HepG2 (cell line): ENCODE results near the gene NKD1. TPM values are rescaled to one million over a fixed set of nuclear protein-coding genes. Genes with fewer than 3 reads are reported as not detected.

Source experiments
- ATAC-seq: fragments of 200-7000 bp; cut with Tn5 transposase; 3 replicates; pipeline ENCODE4 v1.9.1; 2020; ENCODE audit warnings: mild to moderate bottlenecking, moderate library complexity
- BruUV-seq: library from RNA; stranded (reverse); fragments of 400-500 nt; replicated peaks from 2 replicates; lab custom pipeline; 2021; lab: Mats Ljungman, UMichigan
- CTCF ChIA-PET: fragments of 300-600 bp; formaldehyde crosslinking; extraction: SDS; loops from one replicate; lab custom pipeline; 2021; ENCODE audit warnings: low total read pairs, inconsistent platforms, low intra/inter-chr PET ratio; lab: Yijun Ruan, JAX
- POLR2A ChIA-PET: fragments of 350-600 bp; sonication (Branson Sonifier 250); formaldehyde crosslinking; loops from one replicate; lab custom pipeline; 2020; ENCODE audit warnings: antibody characterized with exemption, inconsistent platforms; lab: Yijun Ruan, JAX
- DNase-seq: peaks from one replicate; pipeline ENCODE4 v3.0.0-alpha.2; 2015; ENCODE audit warnings: low spot score
- FAIRE-seq: peaks from 3 replicates; lab custom pipeline; 2011; peaks lifted over from hg19 to GRCh38; lab: Jason Lieb, UNC
- H2AFZ ChIP-seq: one replicate; pipeline ENCODE4 v1.6.1; 2011; ENCODE audit warnings: low read length, inconsistent platforms
- H3K27ac ChIP-seq: fragments of 300-600 bp; 3 replicates; pipeline ENCODE4 v1.8.0; 2011; ENCODE audit warnings: mixed run types, mild to moderate bottlenecking, mixed read lengths, low read length, inconsistent platforms; ENCODE audit not compliant: insufficient read depth; ENCODE audit errors: extremely low read length
- H3K27me3 ChIP-seq, 2 experiments: fragments of 200-600 bp in 1 of 2; 2 replicates in 1 of 2; 3 replicates in 1 of 2; pipeline versions ENCODE4 v1.6.0 to v1.8.0; 2011; ENCODE audit warnings: low read length in 2 of 2, mild to moderate bottlenecking in 2 of 2, moderate library complexity in 2 of 2, inconsistent platforms in 1 of 2; ENCODE audit not compliant: insufficient read depth in 2 of 2, control insufficient read depth in 1 of 2
- H3K36me3 ChIP-seq, 2 experiments: fragments of 200-600 bp in 1 of 2; replicated peaks in 1 of 2; 2 replicates in 1 of 2; 3 replicates in 1 of 2; pipeline versions ENCODE4 v1.5.1 to v1.8.0; 2011; ENCODE audit warnings: low read length in 2 of 2, inconsistent platforms in 1 of 2; ENCODE audit not compliant: insufficient read depth in 2 of 2, control insufficient read depth in 1 of 2
- H3K4me1 ChIP-seq: 2 replicates; pipeline ENCODE4 v1.5.1; 2012; ENCODE audit warnings: low read length, inconsistent platforms; ENCODE audit not compliant: insufficient read depth
- H3K4me2 ChIP-seq: 2 replicates; pipeline ENCODE4 v1.6.0; 2011; ENCODE audit warnings: low read depth, low read length, inconsistent platforms
- H3K4me3 ChIP-seq, 3 experiments: fragments of 200-600 bp in 1 of 3; sonication (generic), shearing (Covaris generic) in 1 of 3; replicated peaks in 1 of 3; 2 replicates each; pipeline ENCODE4 v1.5.1; 2011 to 2016; ENCODE audit warnings: low read length in 3 of 3, inconsistent platforms in 2 of 3, low read depth in 2 of 3, mild to moderate bottlenecking in 2 of 3, control low read depth in 1 of 3, mixed read lengths in 1 of 3; ENCODE audit not compliant: insufficient read depth in 1 of 3
- H3K79me2 ChIP-seq: one replicate; pipeline ENCODE4 v1.6.1; 2011; ENCODE audit warnings: low read length, inconsistent platforms; ENCODE audit not compliant: insufficient read depth
- H3K9ac ChIP-seq: 2 replicates; pipeline ENCODE4 v1.6.0; 2011; ENCODE audit warnings: mild to moderate bottlenecking, low read depth, low read length, inconsistent platforms; ENCODE audit not compliant: insufficient read depth
- H3K9me3 ChIP-seq: 2 replicates; pipeline ENCODE4 v1.5.1; 2012; ENCODE audit warnings: mild to moderate bottlenecking, low read length
- H4K20me1 ChIP-seq: 2 replicates; pipeline ENCODE4 v1.6.0; 2011; ENCODE audit warnings: inconsistent platforms, mild to moderate bottlenecking, low read length, moderate library complexity; ENCODE audit not compliant: insufficient read depth
- DNMT1 ChIP-seq: sonication (generic); formaldehyde crosslinking; IDR thresholded peaks from 2 replicates; pipeline ENCODE4 v1.5.1; 2020; ENCODE audit warnings: mild to moderate bottlenecking, missing genetic modification reagents
- ERF ChIP-seq: IDR thresholded peaks from 2 replicates; pipeline ENCODE4 v1.6.1; 2018; ENCODE audit warnings: missing biosample characterization, missing genetic modification reagents
- KDM3A ChIP-seq: IDR thresholded peaks from 2 replicates; pipeline ENCODE4 v1.6.1; 2018; ENCODE audit warnings: low read depth, missing compliant biosample characterization
- MAFF ChIP-seq: IDR thresholded peaks from 2 replicates; pipeline ENCODE4 v1.6.1; 2011; ENCODE audit warnings: low read depth, low read length, improper control_type of control experiment
- MED13 ChIP-seq: sonication (generic); formaldehyde crosslinking; IDR thresholded peaks from 2 replicates; pipeline ENCODE4 v1.5.0; 2020; ENCODE audit warnings: missing genetic modification reagents
- MYNN ChIP-seq: sonication (generic); formaldehyde crosslinking; IDR thresholded peaks from 2 replicates; pipeline ENCODE4 v1.4.0; 2020; ENCODE audit warnings: mild to moderate bottlenecking, low read depth, missing genetic modification reagents
- NFIC ChIP-seq: IDR thresholded peaks from 2 replicates; pipeline ENCODE4 v1.6.1; 2012; ENCODE audit warnings: mild to moderate bottlenecking, low read length, inconsistent platforms
- PCBP2 ChIP-seq: fragments of 200-400 bp; formaldehyde crosslinking; optimal IDR thresholded peaks from 2 replicates; pipeline ENCODE3; 2018; ENCODE audit warnings: low read length, low read depth; ENCODE audit not compliant: poor library complexity, severe bottlenecking
- POLR2G ChIP-seq: fragments of 200-400 bp; formaldehyde crosslinking; IDR thresholded peaks from 2 replicates; pipeline ENCODE4 v1.6.1; 2018; ENCODE audit warnings: mild to moderate bottlenecking, low read depth, low read length, moderate library complexity
- RBM22 ChIP-seq: fragments of 200-400 bp; formaldehyde crosslinking; optimal IDR thresholded peaks from 2 replicates; pipeline ENCODE3; 2017; ENCODE audit warnings: mild to moderate bottlenecking, low read length, moderate library complexity
- REL ChIP-seq: sonication (generic); formaldehyde crosslinking; conservative IDR thresholded peaks from 2 replicates; pipeline ENCODE4 v1.8.0; 2022; ENCODE audit warnings: mild to moderate bottlenecking, missing genetic modification reagents, moderate library complexity
- RXRA ChIP-seq: sonication (generic); formaldehyde crosslinking; IDR thresholded peaks from 2 replicates; pipeline ENCODE4 v1.5.1; 2020; ENCODE audit warnings: missing genetic modification reagents
- ZNF160 ChIP-seq: sonication (generic); formaldehyde crosslinking; IDR thresholded peaks from 2 replicates; pipeline ENCODE4 v1.8.0; 2022; ENCODE audit warnings: mild to moderate bottlenecking, inconsistent platforms, missing genetic modification reagents
- ZNF256 ChIP-seq: sonication (generic); formaldehyde crosslinking; conservative IDR thresholded peaks from 2 replicates; pipeline ENCODE4 v1.4.0; 2020; ENCODE audit warnings: missing genetic modification reagents
- ZNF549 ChIP-seq: sonication (generic); formaldehyde crosslinking; IDR thresholded peaks from 2 replicates; pipeline ENCODE4 v1.5.0; 2020; ENCODE audit warnings: missing genetic modification reagents
- WGBS: methylation state at CpG from one replicate; pipeline ENCODE4 v1.1.6; 2017; ENCODE audit warnings: low lambda C conversion rate; 5-methylcytosine and 5-hydroxymethylcytosine counted together
- in situ Hi-C: cut with HindIII; loops from 2 replicates; pipeline ENCODE4 v1.10.0; 2017; ENCODE audit warnings: low pct_unique_long_range_greater_than_20kb; ENCODE audit not compliant: extremely low pct_ligation_motif_present
- intact Hi-C: fragments of 100-400 bp; cut with micrococcal nuclease; formaldehyde crosslinking; loops from one replicate; pipeline ENCODE4 v1.10.0; 2022; ENCODE audit not compliant: unreplicated experiment
- polyA plus RNA-seq, 8 experiments: library from polyadenylated mRNA; depleted of rRNA in 3 of 8; stranded (reverse) in 7 of 8; unstranded in 1 of 8; fragments of >200 nt; fragmentation: Illumina TruSeq in 4 of 8; extraction: Trizol in 4 of 8; gene quantifications; 2 replicates each; pipeline versions ENCODE4 v1.2.1 to v1.2.3, GENCODE V29; 2011 to 2016; ENCODE audit warnings: low read depth in 4 of 8, missing spikeins in 1 of 8, mixed read lengths in 1 of 8; ENCODE audit not compliant: insufficient read depth in 1 of 8
- total RNA-seq, 5 experiments: library from RNA; depleted of rRNA; stranded (reverse); fragments of >200 nt; fragmentation: Illumina TruSeq; extraction: Trizol; gene quantifications; 2 replicates each; pipeline ENCODE4 v1.2.3, GENCODE V29; 2016; ENCODE audit warnings: low read depth in 1 of 5
- TF ChIP-seq, protein P1 (sequence below): sonication (generic); formaldehyde crosslinking; conservative IDR thresholded peaks from 2 replicates; pipeline ENCODE4 v1.8.1; 2023; ENCODE audit warnings: missing genetic modification reagents
- TF ChIP-seq, protein P2 (sequence below): sonication (generic); formaldehyde crosslinking; IDR thresholded peaks from 2 replicates; pipeline ENCODE4 v1.5.0; 2020; ENCODE audit warnings: mild to moderate bottlenecking, missing genetic modification reagents

NKD1 gene
- total and polyA plus RNA-seq, 2 of the 13 experiments (the other 11 are each of a cell fraction or from before 2014, with no cell fraction given) = 70.4 to 121 TPM

DNA sequence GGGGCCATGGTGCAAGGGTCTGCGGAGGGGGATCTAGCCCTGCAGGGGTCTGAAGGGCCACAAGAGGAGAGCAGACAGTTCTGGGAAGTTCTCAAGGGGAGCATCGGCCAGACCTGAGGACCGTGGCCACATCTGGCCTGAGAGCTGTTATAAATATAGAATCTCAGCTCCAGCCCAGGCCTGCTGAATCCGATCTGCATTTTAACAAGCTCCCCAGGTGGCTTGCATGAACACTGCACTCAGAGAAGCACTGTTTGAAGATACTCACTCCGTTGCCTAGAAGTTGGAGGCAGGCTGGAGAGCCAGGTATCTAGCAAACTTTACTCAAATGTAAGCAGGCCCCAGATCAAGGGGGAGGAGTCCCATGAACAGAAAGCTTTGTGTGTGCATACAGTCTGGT is 61.3 kb downstream of the NKD1 start:
- Histone ChIP-seq H3K9ac (no peak overlapping the region), H4K20me1 (peaks cover 90% of the 10 kb centered on the region), H3K4me1 (peaks cover 84% of the 10 kb centered on the region), H3K27ac (no peak overlapping the region), H3K9me3 (no peaks in the 10 kb centered on the region), H3K36me3 (peaks cover 73 to 98% of the 10 kb centered on the region in 2 experiments), H3K79me2 (peaks cover 53% of the 10 kb centered on the region), H3K27me3 (no peaks in the 10 kb centered on the region), H3K4me2 (no peak overlapping the region), H3K4me3 (no peak overlapping the region), H2AFZ (no peak overlapping the region)
- intact Hi-C loops (no loop called here), in situ Hi-C loops (no loop called here)
- 100% methylated on average over 2 of the region's 5 CpGs for WGBS
- ATAC-seq (no peak), FAIRE-seq (no peak), DNase-seq (no peak)
- ChIA-PET CTCF (no interaction called here), POLR2A (no interaction called here)
- BruUV-seq = no TSS peak
- no peak for TF ChIP-seq REL
- TF ChIP-seq MYNN (CRISPR knock-in tag) = no peak
- TF ChIP-seq ZNF160 (CRISPR knock-in tag) = no peak
- TF ChIP-seq RBM22 = peak; percentile 51
- TF ChIP-seq, protein P1, sequence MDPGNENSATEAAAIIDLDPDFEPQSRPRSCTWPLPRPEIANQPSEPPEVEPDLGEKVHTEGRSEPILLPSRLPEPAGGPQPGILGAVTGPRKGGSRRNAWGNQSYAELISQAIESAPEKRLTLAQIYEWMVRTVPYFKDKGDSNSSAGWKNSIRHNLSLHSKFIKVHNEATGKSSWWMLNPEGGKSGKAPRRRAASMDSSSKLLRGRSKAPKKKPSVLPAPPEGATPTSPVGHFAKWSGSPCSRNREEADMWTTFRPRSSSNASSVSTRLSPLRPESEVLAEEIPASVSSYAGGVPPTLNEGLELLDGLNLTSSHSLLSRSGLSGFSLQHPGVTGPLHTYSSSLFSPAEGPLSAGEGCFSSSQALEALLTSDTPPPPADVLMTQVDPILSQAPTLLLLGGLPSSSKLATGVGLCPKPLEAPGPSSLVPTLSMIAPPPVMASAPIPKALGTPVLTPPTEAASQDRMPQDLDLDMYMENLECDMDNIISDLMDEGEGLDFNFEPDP (CRISPR knock-in tag) = no peak
- TF ChIP-seq, protein P2, sequence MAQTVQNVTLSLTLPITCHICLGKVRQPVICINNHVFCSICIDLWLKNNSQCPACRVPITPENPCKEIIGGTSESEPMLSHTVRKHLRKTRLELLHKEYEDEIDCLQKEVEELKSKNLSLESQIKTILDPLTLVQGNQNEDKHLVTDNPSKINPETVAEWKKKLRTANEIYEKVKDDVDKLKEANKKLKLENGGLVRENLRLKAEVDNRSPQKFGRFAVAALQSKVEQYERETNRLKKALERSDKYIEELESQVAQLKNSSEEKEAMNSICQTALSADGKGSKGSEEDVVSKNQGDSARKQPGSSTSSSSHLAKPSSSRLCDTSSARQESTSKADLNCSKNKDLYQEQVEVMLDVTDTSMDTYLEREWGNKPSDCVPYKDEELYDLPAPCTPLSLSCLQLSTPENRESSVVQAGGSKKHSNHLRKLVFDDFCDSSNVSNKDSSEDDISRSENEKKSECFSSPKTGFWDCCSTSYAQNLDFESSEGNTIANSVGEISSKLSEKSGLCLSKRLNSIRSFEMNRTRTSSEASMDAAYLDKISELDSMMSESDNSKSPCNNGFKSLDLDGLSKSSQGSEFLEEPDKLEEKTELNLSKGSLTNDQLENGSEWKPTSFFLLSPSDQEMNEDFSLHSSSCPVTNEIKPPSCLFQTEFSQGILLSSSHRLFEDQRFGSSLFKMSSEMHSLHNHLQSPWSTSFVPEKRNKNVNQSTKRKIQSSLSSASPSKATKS (CRISPR knock-in tag) = no peak
- no peak for TF ChIP-seq ZNF256
- TF ChIP-seq PCBP2 = no peak
- no peak for TF ChIP-seq MED13
- no peak for TF ChIP-seq ERF (CRISPR knock-in tag)
- TF ChIP-seq MAFF = no peak
- no peak for TF ChIP-seq KDM3A (CRISPR knock-in tag)
- TF ChIP-seq POLR2G = peak; percentile 31; the same call in 1 of the 2 replicates
- TF ChIP-seq ZNF549 (CRISPR knock-in tag) = no peak
- TF ChIP-seq RXRA = no peak
- TF ChIP-seq DNMT1 (CRISPR knock-in tag) = no peak
- no peak for TF ChIP-seq NFIC
